Fibroblast of the aortic adventitia (primary cell): ENCODE data around the gene ZBTB16. TPM values are rescaled to one million over a fixed set of nuclear protein-coding genes. Genes with fewer than 3 reads are reported as not detected.
A peak's percentile ranks its signal among the peaks of the same experiment; 100 is the strongest.

Source experiments
- DNase-seq: peaks from one replicate; pipeline ENCODE4 v3.0.0-alpha.2; 2010; ENCODE audit warnings: low read depth
- H3K4me3 ChIP-seq: 2 replicates; pipeline ENCODE4 v1.5.1; 2011; ENCODE audit warnings: low read depth, mild to moderate bottlenecking, control low read depth, low read length, moderate library complexity
- total RNA-seq: library from RNA; depleted of rRNA; stranded (reverse); fragments of >200 nt; gene quantifications from 2 replicates; pipeline ENCODE4 v1.2.3, GENCODE V29; 2012; ENCODE audit warnings: low replicate concordance
- TF ChIP-seq, protein P1 (sequence below): IDR thresholded peaks from 2 replicates; pipeline ENCODE4 v1.5.1; 2011; ENCODE audit warnings: mild to moderate bottlenecking, low read length, control low read depth, inconsistent platforms; ENCODE audit not compliant: insufficient read depth

ZBTB16 gene
- total RNA-seq, 1 donor, result 0.27 TPM

DNA sequence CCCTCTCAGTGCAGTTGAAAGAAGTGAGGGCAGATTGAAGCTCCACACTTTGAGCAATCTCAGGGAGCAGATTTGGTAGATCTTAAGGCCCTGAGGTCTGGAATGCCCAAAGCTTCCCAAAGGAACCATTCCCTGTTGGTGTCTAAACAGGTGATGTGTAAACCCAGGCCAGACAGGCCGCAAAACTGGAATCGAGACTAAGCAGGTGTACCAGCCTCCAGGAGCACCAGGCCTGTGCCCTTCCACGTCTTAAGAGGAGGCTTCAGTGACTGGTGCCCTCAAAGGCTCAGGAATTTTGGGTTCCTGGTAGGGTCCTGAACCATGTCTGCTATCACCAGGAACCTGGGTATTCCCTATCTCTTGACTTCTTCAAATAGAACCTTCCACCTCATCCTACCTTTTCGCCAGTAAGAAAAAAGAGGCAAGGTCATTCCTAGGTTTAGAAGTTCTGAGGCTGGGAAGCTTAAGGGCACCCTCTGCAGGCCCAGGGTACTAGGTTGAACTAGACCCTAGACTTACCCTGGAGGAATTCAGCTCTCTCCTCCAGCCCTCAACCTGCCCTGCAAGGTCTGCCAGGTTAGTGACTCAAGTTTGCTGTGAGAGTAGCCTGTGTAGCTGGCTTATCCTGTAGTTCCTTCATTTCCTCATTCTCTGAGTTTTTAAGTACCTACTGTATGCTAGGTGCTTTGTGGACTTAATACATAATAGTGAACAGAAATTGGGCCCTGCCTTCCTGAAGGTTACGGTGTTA, 136.6 kb downstream of the ZBTB16 start:
- H3K4me3 ChIP-seq, result no peak overlapping the region
- TF ChIP-seq, protein P1, sequence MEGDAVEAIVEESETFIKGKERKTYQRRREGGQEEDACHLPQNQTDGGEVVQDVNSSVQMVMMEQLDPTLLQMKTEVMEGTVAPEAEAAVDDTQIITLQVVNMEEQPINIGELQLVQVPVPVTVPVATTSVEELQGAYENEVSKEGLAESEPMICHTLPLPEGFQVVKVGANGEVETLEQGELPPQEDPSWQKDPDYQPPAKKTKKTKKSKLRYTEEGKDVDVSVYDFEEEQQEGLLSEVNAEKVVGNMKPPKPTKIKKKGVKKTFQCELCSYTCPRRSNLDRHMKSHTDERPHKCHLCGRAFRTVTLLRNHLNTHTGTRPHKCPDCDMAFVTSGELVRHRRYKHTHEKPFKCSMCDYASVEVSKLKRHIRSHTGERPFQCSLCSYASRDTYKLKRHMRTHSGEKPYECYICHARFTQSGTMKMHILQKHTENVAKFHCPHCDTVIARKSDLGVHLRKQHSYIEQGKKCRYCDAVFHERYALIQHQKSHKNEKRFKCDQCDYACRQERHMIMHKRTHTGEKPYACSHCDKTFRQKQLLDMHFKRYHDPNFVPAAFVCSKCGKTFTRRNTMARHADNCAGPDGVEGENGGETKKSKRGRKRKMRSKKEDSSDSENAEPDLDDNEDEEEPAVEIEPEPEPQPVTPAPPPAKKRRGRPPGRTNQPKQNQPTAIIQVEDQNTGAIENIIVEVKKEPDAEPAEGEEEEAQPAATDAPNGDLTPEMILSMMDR, result no peak
- peak; percentile 5 for DNase-seq

DNA sequence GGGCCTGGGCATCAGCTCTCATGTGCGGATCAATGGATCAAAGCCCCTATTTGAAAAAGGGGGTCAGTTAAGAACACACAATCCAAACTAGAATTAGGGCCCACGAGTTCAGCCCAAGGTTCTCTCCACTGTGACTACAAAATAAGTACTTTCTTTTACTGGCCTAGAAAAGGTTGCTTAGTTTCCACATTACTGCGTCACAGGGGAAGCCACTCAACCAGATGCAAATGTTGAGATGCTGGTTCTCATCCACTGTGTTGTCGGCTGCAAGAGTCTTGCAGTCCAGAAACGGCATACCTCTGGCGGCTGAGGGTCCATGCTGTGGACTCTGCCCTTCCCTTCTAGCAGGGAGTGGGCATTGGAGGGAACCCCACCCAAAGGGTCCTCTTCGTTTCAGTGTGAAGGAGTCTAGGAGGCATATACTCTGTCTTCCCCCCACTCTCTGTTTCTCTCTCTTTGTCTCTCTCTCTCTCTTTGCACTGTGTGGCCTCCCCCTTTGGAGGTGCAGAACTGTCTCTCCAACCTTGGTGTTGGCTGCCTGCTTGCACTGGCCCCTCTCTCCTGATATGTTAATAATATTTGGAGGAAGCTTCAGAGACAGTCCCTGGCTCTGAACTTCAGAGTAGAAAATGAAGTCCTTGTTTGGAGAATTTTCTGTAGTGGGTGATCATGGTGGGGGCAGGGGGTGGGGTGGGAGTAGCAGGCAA, 137.6 kb downstream of the ZBTB16 start:
- TF ChIP-seq, protein P1, result no peak
- peak; percentile 11 for DNase-seq

GRCh38 chr11:114197799-114198500, 138.4 kb downstream of the ZBTB16 start:
- peak; percentile 86 for DNase-seq

More for the DNA sequence above, 137.6 kb downstream of the ZBTB16 start:
- no peak overlapping the region for H3K4me3 ChIP-seq

DNA sequence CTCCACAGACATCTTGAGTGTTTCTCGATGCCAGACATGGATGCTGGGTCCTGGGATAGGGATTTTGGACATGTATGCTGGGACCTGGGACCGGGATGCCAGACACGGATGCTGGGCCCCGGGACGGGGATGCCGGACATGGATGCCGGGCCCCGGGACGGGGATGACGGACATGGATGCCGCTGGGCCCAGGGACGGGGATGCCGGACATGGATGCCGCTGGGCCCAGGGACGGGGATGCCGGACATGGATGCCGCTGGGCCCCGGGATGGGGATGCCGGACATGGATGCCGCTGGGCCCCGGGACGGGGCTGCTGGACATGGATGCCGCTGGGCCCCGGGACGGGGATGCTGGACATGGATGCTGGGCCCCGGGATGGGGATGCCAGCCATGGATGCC, 139.5 kb downstream of the ZBTB16 start:
- DNase-seq, result no peak
- TF ChIP-seq, protein P1, result no peak
- H3K4me3 ChIP-seq, result no peak overlapping the region

More at GRCh38 chr11:114197799-114198500, 138.4 kb downstream of the ZBTB16 start:
- TF ChIP-seq, protein P1, result peak; percentile 1
- no peak overlapping the region for H3K4me3 ChIP-seq

DNA sequence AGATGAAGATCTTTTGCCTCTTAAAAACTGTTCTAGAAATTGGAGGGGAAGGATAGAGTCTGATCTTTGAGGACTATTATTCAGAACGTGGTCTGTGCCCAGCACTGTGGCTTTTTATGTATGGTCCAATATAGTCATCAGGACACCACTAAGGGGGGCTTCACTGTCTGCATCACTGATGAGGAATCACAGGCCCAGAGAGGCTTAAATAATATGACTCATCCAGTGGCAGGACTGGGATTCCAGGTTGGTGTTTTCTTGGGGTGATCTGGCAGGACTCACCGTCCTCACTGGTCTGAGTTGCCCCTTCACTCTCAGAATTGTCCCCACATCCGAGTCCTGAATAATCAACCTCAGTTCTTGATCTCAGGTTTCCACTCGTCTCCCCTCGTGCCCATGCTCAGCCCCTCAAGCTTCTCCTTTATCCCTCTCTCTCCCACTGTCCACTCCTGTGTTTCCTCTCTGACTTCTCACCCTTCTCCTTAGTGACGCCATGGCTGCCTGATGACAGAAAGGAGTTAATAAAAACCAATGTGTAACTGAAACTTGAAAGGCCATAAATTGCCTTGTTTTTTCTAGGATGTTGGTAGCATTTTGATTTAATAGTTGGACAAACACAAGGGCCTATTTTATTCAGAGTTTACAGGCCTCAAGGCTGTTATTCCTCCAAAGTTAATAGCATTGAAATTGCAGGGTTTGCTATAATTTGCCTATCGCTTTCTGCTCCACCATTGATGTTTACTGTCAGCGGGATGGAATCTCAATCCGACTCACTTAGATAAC, 141.0 kb downstream of the ZBTB16 start:
- H3K4me3 ChIP-seq, result no peak overlapping the region
- TF ChIP-seq, protein P1, result no peak
- DNase-seq, result no peak

GRCh38 chr11:114201219-114201618, 141.7 kb downstream of the ZBTB16 start:
- TF ChIP-seq, protein P1, result no peak
- DNase-seq, result no peak
- no peak overlapping the region for H3K4me3 ChIP-seq
